ENCODE data around the gene YEATS4. TPM values are rescaled to one million over a fixed set of nuclear protein-coding genes. Genes with fewer than 3 reads are reported as not detected.

YEATS4 gene
- polyA plus RNA-seq, 3 donors: 6.6 to 20.9 (median 16.0) TPM

GRCh38 chr12:69419701-69420100 is 60.2 kb downstream of the YEATS4 start:
- H3K4me3 Mint-ChIP-seq: no peak overlapping the region
- H3K9me3 Mint-ChIP-seq: peaks cover 0 to 3% (median 0%) of the 10 kb centered on the region in 7 donors
- TF ChIP-seq, protein P1, sequence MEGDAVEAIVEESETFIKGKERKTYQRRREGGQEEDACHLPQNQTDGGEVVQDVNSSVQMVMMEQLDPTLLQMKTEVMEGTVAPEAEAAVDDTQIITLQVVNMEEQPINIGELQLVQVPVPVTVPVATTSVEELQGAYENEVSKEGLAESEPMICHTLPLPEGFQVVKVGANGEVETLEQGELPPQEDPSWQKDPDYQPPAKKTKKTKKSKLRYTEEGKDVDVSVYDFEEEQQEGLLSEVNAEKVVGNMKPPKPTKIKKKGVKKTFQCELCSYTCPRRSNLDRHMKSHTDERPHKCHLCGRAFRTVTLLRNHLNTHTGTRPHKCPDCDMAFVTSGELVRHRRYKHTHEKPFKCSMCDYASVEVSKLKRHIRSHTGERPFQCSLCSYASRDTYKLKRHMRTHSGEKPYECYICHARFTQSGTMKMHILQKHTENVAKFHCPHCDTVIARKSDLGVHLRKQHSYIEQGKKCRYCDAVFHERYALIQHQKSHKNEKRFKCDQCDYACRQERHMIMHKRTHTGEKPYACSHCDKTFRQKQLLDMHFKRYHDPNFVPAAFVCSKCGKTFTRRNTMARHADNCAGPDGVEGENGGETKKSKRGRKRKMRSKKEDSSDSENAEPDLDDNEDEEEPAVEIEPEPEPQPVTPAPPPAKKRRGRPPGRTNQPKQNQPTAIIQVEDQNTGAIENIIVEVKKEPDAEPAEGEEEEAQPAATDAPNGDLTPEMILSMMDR (IDR thresholded peaks at IDR 0.05): no peak

GRCh38 chr12:69421548-69421947 is 62.0 kb downstream of the YEATS4 start:
- H3K27ac Mint-ChIP-seq: no peak overlapping the region

More at GRCh38 chr12:69419701-69420100, 60.2 kb downstream of the YEATS4 start:
- no peak overlapping the region for H3K4me2 ChIP-seq (replicated peaks; ENCODE audit: extremely low read depth, low read length, poor library complexity, severe bottlenecking)
- H3K9me3 ChIP-seq (replicated peaks in 1 of 2; ENCODE audit: control insufficient read depth in 1 of 2, insufficient read depth in 1 of 2, low read length in 2 of 2): no peaks in the 10 kb centered on the region
- H3K79me2 ChIP-seq (ENCODE audit: insufficient read depth, low read length): no peaks in the 10 kb centered on the region
- peaks cover 0 to 3% of the 10 kb centered on the region in 2 donors for H3K36me3 Mint-ChIP-seq
- H3K27ac Mint-ChIP-seq: no peak overlapping the region
- no peaks in the 10 kb centered on the region for H4K20me1 ChIP-seq (ENCODE audit: insufficient read depth, low read length)
- no peak for DNase-seq
- WGBS (ENCODE audit: insufficient coverage): 100% methylated on average over 1 of the region's 1 CpG
- no peak overlapping the region for H2AFZ ChIP-seq (ENCODE audit: insufficient read depth, low read depth, low read length, poor library complexity, severe bottlenecking)
- no peaks in the 10 kb centered on the region for H3K27me3 ChIP-seq (ENCODE audit: control insufficient read depth in 2 of 2, insufficient read depth in 2 of 2, low read length in 2 of 2)
- H3K4me3 ChIP-seq (replicated peaks in 1 of 3; ENCODE audit: low read depth in 2 of 3, low read length in 3 of 3): no peak overlapping the region
- no peaks in the 10 kb centered on the region for H3K4me1 ChIP-seq (ENCODE audit: control insufficient read depth in 1 of 2, insufficient read depth in 2 of 2, low read length in 2 of 2)
- H3K36me3 ChIP-seq (replicated peaks in 1 of 2; ENCODE audit: control insufficient read depth in 1 of 2, insufficient read depth in 2 of 2, low read length in 2 of 2): no peaks in the 10 kb centered on the region
- H3K9ac ChIP-seq (ENCODE audit: insufficient read depth, low read length, poor library complexity, severe bottlenecking): no peak overlapping the region
- no peak overlapping the region for H3K27ac ChIP-seq (ENCODE audit: low read depth in 1 of 2, low read length in 2 of 2)
- H3K27me3 Mint-ChIP-seq (ENCODE audit: low read depth in 3 of 3): peaks cover 0 to 2% (median 0%) of the 10 kb centered on the region in 3 donors
- intact Hi-C loops (cut with micrococcal nuclease): no loop called here
- no peaks in the 10 kb centered on the region for H3K4me1 Mint-ChIP-seq

More at GRCh38 chr12:69421548-69421947, 62.0 kb downstream of the YEATS4 start:
- no peak overlapping the region for H3K4me2 ChIP-seq (replicated peaks; ENCODE audit: extremely low read depth, low read length, poor library complexity, severe bottlenecking)
- H2AFZ ChIP-seq (ENCODE audit: insufficient read depth, low read depth, low read length, poor library complexity, severe bottlenecking): no peak overlapping the region
- intact Hi-C loops (cut with micrococcal nuclease): no loop called here
- Mint-ChIP-seq H3K36me3 (no peaks in the 10 kb centered on the region), H3K27me3 (ENCODE audit: low read depth in 3 of 3) (peaks cover 0 to 2% (median 0%) of the 10 kb centered on the region in 3 donors), H3K4me1 (no peaks in the 10 kb centered on the region), H3K4me3 (no peak overlapping the region), H3K9me3 (peaks cover 0 to 3% (median 0%) of the 10 kb centered on the region in 7 donors)
- H4K20me1 ChIP-seq (ENCODE audit: insufficient read depth, low read length): no peaks in the 10 kb centered on the region
- WGBS (ENCODE audit: insufficient coverage): 100% methylated on average over 1 of the region's 3 CpGs
- no peaks in the 10 kb centered on the region for H3K36me3 ChIP-seq (replicated peaks in 1 of 2; ENCODE audit: control insufficient read depth in 1 of 2, insufficient read depth in 2 of 2, low read length in 2 of 2)
- no peak for DNase-seq
- H3K27ac ChIP-seq (ENCODE audit: low read depth in 1 of 2, low read length in 2 of 2): no peak overlapping the region
- H3K4me1 ChIP-seq (ENCODE audit: control insufficient read depth in 1 of 2, insufficient read depth in 2 of 2, low read length in 2 of 2): no peaks in the 10 kb centered on the region
- H3K27me3 ChIP-seq (ENCODE audit: control insufficient read depth in 2 of 2, insufficient read depth in 2 of 2, low read length in 2 of 2): no peaks in the 10 kb centered on the region
- H3K9ac ChIP-seq (ENCODE audit: insufficient read depth, low read length, poor library complexity, severe bottlenecking): no peak overlapping the region
- TF ChIP-seq, protein P1 (IDR thresholded peaks at IDR 0.05): no peak
- no peak overlapping the region for H3K4me3 ChIP-seq (replicated peaks in 1 of 3; ENCODE audit: low read depth in 2 of 3, low read length in 3 of 3)
- H3K9me3 ChIP-seq (replicated peaks in 1 of 2; ENCODE audit: control insufficient read depth in 1 of 2, insufficient read depth in 1 of 2, low read length in 2 of 2): no peaks in the 10 kb centered on the region
- no peaks in the 10 kb centered on the region for H3K79me2 ChIP-seq (ENCODE audit: insufficient read depth, low read length)
